HG03558 (cell line): Measurements from ENCODE around the gene TAS2R1.
"Not testable (repeated sequence)": the region's sequence is repeated elsewhere in the genome, so short reads cannot be mapped to it uniquely, and the experiment has no call there.

Experiments used
- ATAC-seq: cut with Tn5 transposase; IDR thresholded peaks from one replicate; pipeline ENCODE4 v1.9.1; 2021; ENCODE audit warnings: moderate number of reproducible peaks; ENCODE audit not compliant: unreplicated experiment; ENCODE audit errors: extremely low read depth

Gene TAS2R1

DNA sequence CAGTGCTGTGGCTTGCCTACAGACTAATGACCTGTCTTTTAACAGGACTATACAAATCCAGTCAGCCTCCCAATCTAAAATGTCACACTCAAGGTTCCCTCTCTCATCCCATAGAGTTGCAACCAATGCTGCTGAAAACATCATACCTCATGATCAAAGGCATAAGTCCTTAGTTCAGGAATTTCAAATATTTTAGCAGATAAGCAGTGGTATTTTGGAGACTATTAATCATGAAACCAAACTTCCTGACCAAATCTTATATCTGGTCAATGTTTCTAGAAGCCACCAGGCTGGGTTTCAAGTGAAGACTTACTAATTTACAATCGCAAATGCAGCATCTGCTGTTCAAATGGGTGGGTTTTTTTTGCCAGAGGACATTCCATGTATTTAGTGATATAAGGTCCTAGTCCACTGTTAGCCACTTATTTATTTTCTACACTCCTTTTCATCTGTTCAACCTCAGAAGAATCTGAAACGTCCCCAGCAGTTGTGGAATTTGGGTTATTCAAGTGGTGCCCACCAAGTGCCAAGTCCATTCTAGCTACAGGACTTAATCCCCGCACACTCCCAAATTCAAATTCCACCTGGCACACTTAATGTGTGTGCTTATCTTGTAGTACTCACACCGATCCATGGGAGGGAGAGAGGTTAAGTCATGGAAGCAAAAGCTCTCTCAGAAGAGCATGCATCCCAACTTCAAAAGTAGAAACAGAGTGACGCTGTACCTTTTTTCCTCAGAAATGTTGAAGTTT lies 5.8 kb downstream of the TAS2R1 start:
- ATAC-seq: no peak

DNA sequence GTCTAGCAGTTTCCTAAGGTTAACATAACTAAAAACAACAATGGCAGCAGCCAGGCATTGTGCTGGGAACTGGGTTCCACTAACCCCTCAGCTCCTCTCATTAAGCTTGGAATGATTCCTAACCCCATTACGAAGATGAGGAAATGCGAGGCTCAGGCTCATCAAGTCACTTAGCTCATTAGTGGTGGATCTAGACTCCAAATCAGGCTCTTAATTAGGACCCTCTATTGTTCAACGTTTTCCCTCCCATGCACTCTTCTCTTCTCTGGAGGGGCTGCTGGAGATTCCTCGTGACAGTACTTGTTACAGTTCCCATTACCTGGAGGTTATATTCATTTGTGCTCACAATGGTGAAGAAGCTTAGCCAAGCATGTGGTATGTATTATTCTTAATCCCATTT lies 6.5 kb downstream of the TAS2R1 start:
- ATAC-seq: no peak

DNA sequence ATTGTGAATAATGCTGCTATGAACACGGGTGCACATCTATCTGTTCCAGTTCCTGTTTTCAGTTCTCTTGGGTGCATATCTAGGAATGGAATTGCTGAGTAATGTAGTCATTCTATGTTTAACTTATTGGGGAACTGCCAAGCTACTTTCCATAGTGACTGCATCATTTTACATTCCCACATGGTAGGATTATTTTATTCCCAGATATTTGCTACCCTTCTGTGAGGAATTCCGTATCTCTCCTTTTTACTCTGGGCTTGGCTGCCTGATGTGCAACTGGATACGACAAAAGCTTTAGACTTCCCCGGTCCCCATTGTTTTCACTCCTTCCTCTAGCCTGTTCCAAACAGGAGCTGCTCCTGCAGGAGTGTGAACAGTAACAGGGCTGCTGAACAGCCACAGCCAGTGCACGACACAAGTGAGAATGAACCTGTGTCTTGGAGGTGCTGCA lies 7.2 kb downstream of the TAS2R1 start:
- ATAC-seq: no peak

DNA sequence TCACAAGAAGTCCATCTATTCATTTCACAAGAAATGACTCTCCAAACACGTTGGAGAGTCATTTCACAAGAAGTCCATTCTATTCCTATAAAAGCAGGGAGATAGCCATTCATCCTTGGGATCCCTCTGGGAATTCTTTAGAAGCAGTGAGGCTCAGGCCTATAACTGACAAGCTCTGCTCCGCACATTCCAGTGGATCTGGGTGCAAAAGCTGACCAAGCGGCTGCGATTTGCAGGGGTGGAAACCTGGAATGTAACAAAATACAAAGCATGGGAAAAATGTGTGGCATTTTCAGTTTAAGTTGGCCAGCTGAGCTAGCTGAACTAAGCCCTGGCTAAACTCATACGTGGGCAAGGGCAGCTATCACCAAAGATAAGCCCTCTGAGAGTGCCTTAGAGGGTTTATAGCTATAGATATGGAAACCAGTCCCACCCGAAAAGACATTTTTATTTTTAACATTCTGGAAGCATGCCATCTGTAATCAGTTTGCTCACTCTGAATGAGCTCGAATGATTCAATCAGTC lies 8.7 kb downstream of the TAS2R1 start:
- no peak for ATAC-seq

DNA sequence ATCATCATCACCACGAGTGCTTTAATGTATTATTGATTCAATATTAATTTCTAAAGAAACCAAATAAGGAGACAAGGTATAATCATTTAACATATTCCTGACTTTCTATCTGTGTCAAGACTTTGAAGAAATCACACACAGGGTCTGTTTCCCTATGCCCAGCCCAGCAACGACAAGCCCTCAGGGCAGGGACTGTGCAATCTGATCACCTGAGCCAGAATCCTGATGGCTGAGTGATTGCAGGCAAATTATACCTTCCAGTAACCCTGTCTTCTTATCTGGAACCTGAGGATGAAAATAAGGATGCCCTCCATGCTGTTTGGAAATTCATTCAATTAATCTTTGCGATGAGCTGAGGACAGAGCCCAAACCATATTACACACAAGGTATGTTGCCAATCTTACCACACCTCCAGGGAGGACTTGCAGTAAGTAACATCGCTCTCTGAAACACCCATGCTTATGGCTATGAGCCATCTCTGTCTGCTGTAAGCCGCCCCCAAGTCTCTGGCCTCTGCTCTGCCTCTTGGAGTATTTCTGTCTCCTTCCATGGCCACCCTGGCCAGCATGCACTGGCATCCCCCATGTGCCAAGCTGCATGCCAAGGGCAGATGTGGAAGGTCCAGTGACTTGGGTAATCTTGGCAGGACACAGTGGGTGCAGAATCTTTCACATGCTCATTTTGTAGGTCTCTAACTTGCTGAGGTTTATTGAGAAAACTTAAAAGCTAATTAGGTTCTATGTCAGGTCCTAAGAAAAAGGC lies 10.6 kb downstream of the TAS2R1 start:
- ATAC-seq: no peak

DNA sequence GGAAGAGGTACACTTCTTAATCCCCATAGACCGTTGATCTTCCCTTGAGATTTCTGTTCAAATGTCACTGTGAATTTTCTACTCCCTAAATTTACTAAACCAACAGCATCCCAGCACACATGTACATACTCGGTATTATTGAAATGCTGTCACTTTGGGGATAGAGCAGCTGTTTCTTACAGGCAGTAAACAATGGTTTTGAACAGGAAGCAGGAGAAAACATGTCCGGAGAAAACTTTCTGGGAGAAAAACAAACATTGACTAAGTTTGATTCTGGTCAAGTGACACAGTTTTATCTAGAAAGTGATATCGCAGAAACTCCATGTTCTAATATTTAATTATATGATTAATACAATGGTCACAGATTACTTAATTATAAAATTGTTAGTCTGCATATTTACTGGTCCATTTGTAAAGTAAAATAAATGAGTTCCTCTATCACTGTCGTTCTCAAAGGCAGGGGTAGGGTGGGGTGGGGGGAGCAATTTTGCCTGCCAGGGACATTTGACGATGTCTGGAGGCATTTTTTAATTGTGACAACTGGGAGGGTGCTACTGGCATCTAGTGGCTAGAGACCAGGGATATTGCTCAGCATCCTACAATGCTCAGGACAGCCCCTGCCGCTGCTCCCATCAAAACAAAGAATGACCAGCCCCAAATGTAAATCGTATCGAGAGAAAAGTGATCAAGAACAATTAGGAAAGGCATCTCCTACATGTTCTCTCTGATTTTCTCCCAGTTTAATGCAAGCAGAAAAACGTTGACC lies 12.2 kb downstream of the TAS2R1 start:
- ATAC-seq: no peak

DNA sequence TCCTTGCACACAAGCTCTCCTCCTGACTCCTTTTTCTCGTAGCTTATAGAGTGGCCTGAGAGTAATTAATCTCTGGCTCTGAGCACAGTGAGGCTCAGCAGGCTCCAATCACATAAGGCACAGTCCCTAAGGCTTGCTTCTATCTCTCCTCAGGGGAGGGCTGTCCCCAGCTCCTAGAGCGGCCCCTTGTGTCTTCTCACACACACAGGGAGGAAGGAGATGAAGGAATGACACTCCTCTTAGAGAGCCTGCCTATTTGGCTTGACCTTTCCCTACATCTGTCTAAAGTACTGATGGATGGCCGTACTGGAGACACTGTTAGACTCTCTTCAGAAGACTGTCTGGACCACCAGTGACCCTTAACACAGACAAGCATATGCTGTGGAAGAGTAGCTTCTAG lies 12.9 kb downstream of the TAS2R1 start:
- ATAC-seq: no peak

DNA sequence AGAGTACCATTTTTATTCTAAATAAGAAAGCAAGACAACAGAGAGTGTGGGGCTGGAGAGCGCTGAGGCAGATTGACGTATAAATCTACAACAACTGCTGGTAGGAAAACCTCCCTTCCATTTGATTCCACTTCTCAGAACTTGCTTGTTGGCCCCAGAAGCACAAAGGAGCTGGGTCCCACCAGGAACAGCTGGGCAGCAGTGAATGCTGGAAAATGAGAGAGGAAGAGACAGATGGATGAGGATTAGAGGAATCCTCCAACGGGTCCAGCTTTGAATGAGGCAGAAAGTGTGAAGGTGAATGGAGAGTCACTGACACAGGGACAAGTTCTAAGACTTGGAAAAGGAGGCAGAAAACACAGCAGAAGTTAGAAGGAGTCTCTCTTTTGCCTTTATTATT lies 14.8 kb downstream of the TAS2R1 start:
- ATAC-seq: no peak

DNA sequence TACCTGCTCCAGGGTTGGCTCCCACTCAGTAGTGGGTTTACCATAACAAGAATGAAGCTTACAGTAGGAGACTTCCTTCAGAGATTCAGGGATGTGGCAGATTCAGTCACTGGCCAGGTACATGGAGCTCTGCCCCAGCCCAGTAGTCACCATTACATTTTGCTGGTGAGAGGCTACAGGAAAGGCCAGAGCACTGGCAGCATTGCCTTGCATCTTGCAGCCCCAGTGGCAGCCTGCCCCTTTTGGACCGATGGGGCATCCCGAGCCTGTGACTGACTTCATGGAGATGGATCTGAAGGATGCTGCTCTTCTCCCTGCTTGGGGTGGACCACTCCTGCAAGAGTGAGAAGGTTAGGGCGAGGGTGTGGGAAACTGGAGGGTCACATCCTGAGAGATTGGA lies 16.8 kb downstream of the TAS2R1 start:
- ATAC-seq: no peak

DNA sequence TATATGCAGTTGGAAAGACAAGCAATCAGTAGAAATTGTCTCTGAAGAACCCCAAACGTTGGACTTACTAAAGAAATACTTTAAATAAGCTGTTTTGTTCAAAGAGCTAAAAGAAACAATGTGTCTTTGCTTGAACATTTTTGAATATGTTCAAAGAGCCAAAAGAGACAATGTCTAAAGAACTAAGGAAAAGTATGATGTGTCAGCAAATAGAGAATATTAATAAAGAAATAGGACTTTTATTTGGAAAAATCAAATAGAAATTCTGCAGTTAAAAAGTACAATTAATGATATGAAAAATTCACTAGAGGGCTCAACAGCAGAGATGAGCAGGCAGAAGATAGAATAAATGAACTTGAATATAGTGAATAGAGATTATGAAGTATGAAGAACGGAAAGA lies 19.2 kb downstream of the TAS2R1 start:
- ATAC-seq: no peak

DNA sequence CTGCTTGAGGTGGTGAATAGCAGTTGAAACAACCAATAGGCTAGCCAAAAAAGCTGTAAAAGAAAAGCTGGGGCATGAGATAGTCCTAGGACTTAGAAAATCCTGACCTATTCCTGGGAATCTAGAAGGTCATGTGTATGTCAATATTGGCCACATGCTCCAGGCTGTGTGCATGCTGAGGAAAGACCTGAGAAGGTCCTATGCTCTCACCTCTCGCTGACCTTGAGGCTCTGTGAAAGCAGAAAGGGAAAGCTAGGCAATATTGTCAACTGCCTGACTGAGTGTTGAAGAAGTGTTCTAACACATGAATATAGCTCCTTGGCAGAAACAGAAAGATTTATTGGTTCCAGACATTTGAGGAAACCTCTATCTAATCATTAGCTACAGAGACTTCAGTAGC lies 19.8 kb downstream of the TAS2R1 start:
- ATAC-seq: no peak

DNA sequence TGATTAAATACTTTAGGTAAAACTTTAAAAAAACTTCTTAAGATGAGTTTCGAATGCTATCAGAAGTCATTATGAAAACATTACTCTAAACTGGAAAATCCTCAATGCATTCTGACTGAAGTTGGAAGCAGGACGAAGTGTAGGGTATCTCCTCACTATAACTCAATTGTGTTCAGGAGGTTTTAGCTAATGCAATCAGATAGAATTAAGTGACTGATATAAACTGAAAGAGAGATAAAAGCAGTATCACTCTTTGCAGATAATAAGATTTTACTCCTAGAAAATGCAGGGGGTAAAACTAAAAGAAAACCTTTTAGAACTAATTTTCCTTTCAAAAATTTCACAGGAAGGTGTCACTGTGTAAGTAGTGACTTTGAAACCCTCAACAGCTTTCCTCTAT lies 22.1 kb downstream of the TAS2R1 start:
- ATAC-seq: no peak

DNA sequence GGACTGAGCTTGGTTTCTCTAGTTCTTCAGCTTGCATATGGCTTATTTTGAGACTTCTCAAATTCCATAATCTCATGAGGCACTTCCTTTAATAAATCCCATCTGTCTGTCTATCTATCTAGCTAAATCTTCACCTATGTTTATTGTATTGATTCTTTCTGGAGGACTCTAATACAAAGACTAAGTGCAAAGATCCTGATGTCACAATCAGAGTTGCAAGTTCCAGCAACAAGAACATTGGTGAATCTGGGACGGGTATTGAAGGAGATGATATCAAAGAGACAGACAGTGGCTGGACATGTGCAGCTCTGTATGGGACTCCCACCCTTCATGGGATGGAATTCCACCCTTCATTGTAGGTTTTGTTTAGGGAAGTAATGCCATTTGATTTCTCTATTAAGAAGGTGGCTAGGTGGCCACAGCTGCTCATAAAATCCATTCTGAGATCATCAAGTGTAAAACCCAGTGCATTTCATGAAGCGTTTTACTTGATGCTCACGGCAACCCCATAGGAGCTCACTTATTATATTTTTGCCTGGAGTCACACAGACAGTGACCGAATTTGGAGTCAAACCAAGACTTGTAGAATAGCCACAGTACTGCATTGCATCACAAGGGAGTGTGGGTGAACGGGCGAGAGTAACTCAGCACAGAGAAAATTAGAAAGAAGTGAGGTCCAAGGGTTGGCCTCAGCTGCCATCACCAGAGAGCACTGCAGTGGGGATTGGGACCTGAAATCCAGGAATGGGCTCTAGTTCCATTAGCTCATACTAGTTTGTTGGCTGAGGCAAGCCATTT lies 24.9 kb downstream of the TAS2R1 start:
- ATAC-seq: no peak

DNA sequence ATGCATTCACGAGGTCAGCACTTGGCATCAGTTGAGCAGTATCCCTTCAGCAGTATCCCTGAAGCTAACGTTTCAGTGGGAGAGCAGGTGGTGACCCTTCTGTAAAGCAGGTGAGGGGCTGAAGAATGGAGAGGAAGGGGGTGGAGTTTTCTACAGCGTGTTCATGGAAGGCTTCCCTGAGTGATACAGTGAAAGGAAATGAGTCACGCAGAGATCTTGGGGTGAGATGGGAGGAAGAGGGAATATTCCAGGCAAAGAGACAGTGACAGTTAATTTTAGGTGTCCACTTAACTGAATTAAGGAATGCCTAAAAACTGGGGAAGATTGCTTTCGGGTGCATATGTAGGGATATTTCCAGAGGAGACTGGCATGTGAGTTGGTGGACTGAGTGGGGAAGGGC lies 25.7 kb downstream of the TAS2R1 start:
- no peak for ATAC-seq

DNA sequence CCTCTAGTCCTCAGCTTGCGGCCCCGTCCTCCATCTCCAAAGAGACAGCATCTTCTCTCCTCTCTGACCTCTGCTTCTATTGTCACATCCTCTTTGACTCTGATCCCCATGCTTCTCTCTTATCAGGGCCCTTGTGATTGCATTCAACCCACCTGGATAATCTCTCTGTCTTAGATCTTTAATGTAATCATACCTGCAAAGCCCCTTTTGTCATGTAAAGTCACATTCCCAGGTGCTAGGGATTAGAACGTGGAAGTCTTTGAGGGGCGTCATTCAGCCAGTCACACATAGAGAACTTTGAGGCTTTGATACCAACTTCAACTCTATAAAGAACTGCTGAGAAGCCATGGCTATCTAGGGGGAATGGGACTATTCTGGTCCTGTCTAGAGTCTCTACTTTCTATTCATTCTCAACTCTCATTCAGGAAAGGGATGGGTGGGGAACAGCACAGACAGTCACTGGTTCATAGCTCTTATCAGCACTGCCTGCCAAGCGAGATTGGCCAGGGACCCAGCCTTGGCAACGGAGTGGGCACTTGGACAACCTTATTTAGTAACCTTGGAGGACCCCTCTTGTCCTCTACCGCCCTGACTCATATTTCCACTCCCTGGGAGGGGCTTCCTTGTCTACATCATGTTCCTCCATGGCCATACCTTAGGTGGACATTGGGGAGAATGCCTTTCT lies 29.0 kb downstream of the TAS2R1 start:
- no peak for ATAC-seq

DNA sequence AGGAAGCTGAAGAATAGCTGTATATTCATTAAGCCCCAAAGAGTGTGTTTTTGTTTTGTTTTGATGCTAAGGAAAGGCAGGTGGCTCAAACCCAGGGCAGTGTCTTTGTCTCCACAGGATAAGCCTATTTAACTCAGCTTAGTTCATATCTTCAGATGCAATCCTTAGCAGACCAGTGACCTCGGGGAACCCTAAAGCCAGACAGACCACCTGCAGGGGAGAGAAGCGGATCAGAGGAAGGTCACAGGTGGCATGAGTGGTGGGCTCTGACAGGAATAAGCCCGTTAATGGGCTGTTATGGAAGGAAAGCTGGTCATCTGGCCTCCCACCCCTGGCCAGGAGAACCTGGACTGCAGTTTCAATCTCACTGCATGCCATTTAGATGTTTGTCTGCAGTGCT lies 30.8 kb downstream of the TAS2R1 start:
- ATAC-seq: no peak

DNA sequence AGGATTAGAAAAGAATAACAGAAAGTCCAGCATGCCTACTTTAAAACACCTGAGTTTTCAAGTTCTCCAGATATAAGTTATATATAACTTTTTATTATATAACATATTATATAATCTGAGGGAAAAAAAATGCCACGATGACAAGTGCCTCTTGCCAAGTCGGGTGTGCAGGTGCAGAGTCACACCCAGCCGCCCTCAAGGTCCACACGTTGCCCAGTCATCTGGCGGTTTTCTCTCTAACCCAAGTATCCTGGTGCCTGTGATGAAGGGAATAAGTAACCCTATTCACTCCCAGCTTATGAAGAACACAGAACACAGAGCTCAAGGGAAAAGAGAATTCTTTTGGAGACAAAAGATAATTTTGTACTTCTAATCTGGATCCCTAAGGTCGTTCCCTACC lies 31.8 kb downstream of the TAS2R1 start:
- ATAC-seq: not testable (repeated sequence)

DNA sequence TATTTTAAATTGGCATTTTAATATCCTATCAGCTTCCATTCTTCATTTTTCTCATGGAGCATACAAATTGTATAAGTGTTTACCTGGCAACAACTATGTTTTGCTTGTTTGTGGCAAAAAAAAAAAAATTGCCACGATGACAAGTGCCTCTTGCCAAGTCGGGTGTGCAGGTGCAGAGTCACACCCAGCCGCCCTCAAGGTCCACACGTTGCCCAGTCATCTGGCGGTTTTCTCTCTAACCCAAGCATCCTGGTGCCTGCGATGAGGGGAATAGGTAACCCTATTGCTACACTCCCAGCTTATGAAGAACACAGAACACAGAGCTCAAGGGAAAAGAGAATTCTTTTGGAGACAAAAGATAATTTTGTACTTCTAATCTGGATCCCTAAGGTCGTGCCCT lies 32.8 kb downstream of the TAS2R1 start:
- not testable (repeated sequence) for ATAC-seq

DNA sequence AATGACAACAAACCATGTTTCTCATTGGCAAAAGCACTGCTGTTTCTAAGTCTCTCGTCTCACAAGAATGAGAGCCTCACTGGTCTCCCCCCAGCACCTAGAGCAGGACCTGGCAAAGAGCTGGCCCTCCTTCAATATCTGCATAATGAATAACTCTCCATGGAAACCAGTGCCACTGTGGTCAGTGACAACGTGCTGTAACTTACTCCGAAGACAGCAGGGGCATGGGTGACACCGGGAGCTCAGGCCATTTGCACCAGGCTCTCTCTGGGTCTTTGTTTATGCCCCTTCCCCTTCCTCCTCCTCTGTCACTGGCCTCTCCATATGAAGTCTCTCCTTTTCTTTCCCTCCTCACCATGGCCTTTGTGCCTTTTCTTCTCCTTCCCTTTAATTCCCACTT lies 33.3 kb downstream of the TAS2R1 start:
- no peak for ATAC-seq
